NCI-H1694 (cell line): ENCODE data around the gene CLOCK.
"Not testable (repeated sequence)": the region's sequence is repeated elsewhere in the genome, so short reads cannot be mapped to it uniquely, and the experiment has no call there.

Experiments
- DNase-seq: peaks from one replicate; lab custom pipeline; 2025; lab: John Stamatoyannopoulos, UW

CLOCK gene, protein sequence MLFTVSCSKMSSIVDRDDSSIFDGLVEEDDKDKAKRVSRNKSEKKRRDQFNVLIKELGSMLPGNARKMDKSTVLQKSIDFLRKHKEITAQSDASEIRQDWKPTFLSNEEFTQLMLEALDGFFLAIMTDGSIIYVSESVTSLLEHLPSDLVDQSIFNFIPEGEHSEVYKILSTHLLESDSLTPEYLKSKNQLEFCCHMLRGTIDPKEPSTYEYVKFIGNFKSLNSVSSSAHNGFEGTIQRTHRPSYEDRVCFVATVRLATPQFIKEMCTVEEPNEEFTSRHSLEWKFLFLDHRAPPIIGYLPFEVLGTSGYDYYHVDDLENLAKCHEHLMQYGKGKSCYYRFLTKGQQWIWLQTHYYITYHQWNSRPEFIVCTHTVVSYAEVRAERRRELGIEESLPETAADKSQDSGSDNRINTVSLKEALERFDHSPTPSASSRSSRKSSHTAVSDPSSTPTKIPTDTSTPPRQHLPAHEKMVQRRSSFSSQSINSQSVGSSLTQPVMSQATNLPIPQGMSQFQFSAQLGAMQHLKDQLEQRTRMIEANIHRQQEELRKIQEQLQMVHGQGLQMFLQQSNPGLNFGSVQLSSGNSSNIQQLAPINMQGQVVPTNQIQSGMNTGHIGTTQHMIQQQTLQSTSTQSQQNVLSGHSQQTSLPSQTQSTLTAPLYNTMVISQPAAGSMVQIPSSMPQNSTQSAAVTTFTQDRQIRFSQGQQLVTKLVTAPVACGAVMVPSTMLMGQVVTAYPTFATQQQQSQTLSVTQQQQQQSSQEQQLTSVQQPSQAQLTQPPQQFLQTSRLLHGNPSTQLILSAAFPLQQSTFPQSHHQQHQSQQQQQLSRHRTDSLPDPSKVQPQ

GRCh38 chr4:55546756-55547465, at the start of gene CLOCK:
Gene CLOCK, minus strand, starts transcription at chr4:55546909. Its CDS starts 64,124 bp downstream, at chr4:55482785.
- peak; percentile 52 for DNase-seq

GRCh38 chr4:55592014-55592413, 45.3 kb upstream of the CLOCK start, which contains the start of gene PDCL2:
Gene PDCL2, minus strand, starts transcription at chr4:55592245. Its CDS starts 136 bp downstream, at chr4:55592109.
- no peak for DNase-seq

DNA sequence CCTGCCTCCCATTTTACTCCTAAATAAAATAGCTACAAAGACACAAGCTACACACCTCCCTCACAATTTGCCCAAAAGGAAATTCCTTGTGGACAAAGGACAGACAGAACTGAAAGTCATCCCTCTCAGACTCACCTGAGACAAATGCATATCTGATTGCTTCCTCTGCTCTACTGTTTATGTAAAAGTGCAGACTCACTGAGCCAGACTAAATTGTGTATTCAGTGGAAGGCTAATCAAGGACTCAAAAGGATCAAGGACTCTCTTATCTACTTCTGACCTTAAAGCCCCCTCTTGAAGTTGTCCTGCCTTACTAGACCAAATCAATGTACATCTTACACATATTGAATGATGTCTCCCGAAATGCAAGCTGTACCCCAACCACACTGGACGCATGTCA, 41.5 kb upstream of the CLOCK start:
- DNase-seq: no peak

- not testable (repeated sequence) for DNase-seq
Observed at GRCh38 chr4:55582773-55583172, 36.1 kb upstream of the CLOCK start.

DNA sequence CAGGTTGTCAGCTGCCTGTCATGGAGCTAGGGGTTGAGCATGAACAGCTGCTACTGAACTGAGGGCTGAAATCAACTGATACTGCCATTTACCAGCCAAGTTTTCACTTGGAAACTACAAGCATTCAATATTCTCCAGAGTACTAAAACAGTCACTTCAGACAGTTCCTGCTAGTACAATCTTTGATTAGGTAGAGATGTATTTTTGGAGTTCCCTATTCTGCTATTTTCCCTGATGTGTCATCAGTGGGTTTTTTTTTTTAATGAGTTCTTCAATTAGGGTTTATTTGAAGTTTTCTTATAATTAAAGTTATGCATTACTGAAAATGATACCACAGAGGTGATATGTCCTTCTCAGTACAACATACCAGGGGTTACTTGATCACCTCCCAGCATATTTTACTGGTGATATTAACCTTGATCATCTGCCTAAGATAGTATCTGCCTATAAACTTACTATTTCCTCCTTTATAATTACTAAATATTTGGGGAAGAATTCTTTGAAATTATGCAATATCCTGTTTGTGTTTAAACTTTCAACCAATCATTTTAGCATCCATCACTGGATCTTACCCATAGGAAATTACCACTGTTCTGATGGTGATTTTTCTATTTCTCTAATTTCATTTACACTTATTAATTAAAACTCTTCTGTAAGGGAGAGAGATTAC, 31.8 kb upstream of the CLOCK start:
- DNase-seq: no peak

DNA sequence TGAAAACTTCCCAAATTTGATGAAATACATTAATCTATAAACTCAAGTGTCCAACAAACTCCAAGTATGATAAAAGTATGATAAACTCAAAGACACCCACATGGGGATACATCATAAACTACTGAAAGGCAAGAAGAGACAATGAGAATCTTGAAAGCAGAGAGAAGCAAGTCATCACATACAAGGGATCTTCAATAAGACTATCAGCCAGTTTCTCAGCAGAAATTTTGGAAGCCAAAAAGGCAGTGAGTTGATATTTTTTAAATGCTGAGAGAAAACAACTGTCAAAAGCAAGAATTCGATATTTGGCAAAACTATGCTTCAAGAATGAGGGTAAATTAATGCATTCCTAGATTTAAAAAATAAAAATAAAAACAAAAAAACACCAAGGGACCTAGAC, 28.8 kb upstream of the CLOCK start:
- no peak for DNase-seq

GRCh38 chr4:55574252-55574651, 27.5 kb upstream of the CLOCK start:
- no peak for DNase-seq

DNA sequence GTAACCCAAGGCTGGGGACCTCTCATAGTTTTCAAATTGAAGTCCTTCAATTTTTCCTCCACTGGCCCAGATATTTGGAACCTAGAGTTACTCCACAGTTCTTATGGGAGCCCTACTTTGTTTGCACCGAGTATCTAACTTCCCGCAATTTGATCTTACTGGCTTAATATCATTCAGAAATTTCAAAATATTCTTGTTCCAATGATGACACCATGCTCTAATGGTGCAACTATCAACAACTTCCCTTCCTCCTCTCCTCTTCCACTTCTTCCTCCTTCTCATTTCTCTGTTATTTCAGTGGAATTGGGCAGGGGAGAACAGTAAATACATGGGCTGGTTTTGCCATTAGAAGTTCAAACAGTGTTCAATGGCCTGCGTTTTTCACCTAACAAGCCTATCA, 25.1 kb upstream of the CLOCK start:
- no peak for DNase-seq

DNA sequence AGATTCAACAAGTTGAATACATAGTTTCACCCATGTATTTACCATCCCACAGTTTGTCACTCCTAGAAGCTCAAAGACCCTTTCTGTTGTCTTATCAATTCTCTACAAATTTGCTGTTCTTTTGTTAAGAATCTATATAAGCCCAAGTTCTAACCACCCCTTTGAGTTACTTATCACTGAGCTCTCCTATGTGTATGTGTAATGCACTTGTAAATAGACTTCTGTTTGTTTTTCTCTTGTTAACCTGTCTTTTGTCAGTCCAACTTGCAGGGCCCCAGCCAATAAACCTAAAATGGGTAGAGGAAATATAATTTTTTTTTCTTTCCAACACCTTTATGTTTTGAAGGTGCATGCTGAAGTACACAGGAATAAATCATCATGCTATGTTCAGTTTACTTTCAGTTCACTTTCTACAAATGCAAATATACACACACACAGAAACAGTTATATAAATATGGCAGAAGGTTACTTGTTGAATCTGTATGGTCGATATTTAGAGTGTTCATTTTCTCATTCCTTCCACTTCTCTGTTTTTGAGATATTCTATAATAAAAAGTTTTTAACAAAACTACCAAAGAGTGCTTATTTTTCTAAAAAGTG, 22.3 kb upstream of the CLOCK start:
- DNase-seq: no peak

- no peak for DNase-seq
Observed at GRCh38 chr4:55561889-55562288, 15.2 kb upstream of the CLOCK start.

GRCh38 chr4:55560096-55560495, 13.4 kb upstream of the CLOCK start:
- no peak for DNase-seq

GRCh38 chr4:55554453-55555030, 7.8 kb upstream of the CLOCK start:
- DNase-seq: no peak

- DNase-seq: no peak
Observed at GRCh38 chr4:55553441-55554201, 6.9 kb upstream of the CLOCK start.

GRCh38 chr4:55551964-55552363, 5.3 kb upstream of the CLOCK start:
- not testable (repeated sequence) for DNase-seq

DNA sequence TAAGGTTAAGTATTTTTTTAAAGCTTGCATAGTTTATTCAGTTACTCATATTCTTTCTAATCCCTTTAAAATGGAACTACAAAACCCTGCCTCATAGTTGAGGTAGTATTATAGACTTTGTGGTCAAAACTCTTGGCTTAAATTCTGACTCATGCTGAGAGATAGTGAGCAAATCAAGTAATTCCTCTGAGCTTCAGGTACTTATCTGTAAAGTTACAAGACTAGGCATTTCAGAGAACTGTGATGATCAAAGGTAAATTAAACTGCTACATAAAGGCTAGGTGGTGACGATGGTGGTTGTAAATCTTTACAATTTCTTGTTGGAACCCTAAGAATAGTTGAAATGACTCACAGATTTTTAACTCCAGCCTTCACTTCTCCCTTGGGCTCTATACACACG, 3.2 kb upstream of the CLOCK start:
- DNase-seq: no peak

DNA sequence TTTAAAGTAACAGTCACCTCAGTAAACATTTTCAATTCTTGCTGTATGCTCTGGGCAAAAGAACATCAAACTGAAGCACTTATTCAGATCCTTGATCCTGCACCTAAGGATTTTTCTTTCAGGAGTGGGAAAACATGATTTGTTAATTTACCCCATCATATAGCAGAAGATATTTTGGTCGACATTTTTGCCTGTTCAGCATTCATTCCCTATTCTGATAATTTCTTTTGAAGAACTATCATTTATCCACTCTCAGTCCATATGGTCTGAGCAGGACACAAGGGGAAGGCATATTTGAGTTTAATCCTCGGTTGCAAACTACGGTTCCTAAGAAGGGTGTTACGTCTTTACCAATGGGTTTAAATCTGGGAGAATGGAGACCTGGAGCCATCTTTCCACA, 1.2 kb upstream of the CLOCK start:
- no peak for DNase-seq

GRCh38 chr4:55547466-55547770, 709 bp upstream of the CLOCK start:
- peak; percentile 10 for DNase-seq

- DNase-seq: no peak
Observed at GRCh38 chr4:55546506-55546755, 278 bp downstream of the CLOCK start.

DNA sequence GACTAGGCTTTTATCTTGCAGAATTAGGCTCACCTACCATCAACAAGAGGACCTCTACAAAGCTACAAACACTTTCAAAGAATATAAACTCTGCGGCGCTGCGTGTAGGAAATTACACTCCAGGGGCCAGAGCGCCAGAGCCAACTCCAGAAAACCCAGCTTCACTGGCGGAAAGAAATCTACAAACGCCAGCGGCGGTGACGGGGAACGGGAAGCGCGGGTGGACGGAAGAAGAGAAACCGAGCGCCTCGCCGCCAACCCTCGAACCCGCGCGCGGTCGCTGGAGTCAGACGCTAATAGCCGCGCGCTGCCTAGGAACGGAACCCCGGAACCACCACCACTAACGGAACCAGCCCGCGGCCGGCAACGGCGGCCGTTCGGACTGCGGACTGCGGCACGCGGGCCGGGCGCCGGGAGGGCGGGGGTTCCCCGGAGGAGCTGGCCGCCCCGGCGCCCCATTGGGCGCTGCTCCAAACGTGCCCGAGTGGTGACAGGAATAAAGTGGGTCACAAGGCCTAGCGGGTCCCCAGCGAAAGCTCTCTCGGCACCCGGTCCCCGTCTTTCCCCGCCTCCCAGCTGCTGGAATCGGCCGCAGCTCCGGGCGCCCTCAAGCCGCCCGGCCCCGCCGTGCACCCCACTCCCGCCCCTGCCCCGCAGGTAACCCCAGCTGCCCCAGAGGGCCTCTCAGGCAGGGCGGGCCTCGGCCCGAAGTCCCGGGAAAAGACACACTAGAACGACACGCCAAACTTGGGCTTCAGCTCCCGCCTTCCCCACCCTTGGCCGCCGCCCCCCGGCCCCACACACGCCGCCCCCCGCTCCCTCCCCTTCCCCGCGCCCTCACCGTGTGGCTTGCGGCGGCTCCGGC, 836 bp downstream of the CLOCK start:
- DNase-seq: peak; percentile 22

GRCh38 chr4:55545151-55545550, 1.6 kb downstream of the CLOCK start:
- DNase-seq: no peak
